Measurements from ENCODE around the gene ZDHHC17. TPM values are rescaled to one million over a fixed set of nuclear protein-coding genes. Genes with fewer than 3 reads are reported as not detected.

The ZDHHC17 gene
- total and polyA plus RNA-seq, 7 donors = 7.8 to 22.7 (median 20.2) TPM

DNA sequence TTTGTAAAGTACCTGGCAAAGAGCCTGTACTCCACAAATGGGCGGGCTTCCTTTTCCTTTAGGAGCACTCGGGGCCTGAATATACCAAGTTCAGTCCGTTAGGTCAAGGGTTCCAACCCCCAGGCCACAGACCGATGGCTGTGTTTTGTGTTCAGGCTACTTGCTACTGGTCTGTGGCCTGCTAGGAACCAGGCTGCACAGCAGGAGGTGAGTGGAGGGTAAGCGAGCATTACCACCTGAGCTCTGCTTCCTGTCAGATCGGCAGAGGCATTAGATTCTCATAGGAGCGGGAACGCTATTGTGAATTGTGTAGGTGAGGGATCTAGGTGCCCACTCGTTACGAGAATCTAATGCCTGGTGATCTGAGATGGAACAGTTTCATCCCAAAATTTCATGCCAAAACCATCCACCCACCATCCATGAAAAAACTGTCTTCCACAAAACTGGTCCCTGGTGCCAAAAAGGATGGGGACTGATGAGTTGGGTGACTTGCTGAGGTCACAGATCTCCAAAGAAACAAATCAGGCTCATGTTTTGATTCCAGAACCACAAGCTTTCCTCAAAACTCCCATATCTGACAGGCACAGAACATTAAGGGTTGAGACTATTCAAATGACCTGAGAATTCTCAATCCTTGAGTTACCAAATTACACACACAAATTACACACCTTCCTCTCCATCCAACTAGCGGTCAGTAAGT, 110.7 kb downstream of the ZDHHC17 start:
- DNase-seq (no peak), ATAC-seq (no peak)
- Histone ChIP-seq H3K9me3 (no peaks in the 10 kb centered on the region), H3K4me3 (no peak overlapping the region), H3K4me1 (no peaks in the 10 kb centered on the region), H3K27ac (no peak overlapping the region), H3K36me3 (ENCODE audit: insufficient read depth in 1 of 2, low read depth in 1 of 2) (no peaks in the 10 kb centered on the region), H3K27me3 (ENCODE audit: insufficient read depth in 3 of 3, low read length in 2 of 3) (no peaks in the 10 kb centered on the region)
- intact Hi-C loops (cut with DNase I) = no loop called here
- 79 to 86% (median 84%) methylated on average over 11 of the region's 11 CpGs for WGBS, 3 donors
- TF ChIP-seq CTCF (IDR thresholded peaks at IDR 0.05) = no peak

DNA sequence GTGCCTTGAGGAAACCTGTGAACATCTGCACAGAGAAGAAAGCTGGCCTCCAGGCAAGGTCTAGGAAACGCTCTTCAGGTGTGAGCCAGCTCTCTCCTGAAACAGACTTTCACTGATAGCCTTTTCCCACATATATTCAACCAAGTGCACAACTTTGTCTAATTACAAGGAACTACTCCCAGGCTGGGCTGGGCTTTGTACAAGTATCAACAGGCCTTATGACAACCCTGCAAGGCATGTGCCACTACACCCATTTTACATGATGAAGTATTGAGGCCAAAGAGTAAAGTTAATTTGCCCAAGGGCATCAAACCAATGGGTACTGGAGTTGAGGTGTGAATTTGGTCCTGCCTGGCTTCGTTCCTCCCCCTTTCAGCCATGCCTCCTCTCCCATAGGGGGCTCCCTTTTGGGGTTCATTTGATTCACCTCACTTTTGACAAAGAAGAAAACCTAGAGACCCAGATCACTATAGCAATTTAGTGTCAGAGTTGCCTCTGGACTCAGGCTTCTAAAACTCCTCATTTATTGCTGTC, 112.8 kb downstream of the ZDHHC17 start:
- no peak for TF ChIP-seq CTCF (IDR thresholded peaks at IDR 0.05)
- Histone ChIP-seq H3K36me3 (ENCODE audit: insufficient read depth in 1 of 2, low read depth in 1 of 2) (no peaks in the 10 kb centered on the region), H3K4me3 (no peak overlapping the region), H3K4me1 (no peaks in the 10 kb centered on the region), H3K27me3 (ENCODE audit: insufficient read depth in 3 of 3, low read length in 2 of 3) (no peaks in the 10 kb centered on the region), H3K9me3 (no peaks in the 10 kb centered on the region), H3K27ac (no peak overlapping the region)
- ATAC-seq (no peak), DNase-seq (no peak)
- intact Hi-C loops (cut with DNase I) = no loop called here
- WGBS, 3 donors = 94 to 98% (median 95%) methylated on average over 2 of the region's 2 CpGs

DNA sequence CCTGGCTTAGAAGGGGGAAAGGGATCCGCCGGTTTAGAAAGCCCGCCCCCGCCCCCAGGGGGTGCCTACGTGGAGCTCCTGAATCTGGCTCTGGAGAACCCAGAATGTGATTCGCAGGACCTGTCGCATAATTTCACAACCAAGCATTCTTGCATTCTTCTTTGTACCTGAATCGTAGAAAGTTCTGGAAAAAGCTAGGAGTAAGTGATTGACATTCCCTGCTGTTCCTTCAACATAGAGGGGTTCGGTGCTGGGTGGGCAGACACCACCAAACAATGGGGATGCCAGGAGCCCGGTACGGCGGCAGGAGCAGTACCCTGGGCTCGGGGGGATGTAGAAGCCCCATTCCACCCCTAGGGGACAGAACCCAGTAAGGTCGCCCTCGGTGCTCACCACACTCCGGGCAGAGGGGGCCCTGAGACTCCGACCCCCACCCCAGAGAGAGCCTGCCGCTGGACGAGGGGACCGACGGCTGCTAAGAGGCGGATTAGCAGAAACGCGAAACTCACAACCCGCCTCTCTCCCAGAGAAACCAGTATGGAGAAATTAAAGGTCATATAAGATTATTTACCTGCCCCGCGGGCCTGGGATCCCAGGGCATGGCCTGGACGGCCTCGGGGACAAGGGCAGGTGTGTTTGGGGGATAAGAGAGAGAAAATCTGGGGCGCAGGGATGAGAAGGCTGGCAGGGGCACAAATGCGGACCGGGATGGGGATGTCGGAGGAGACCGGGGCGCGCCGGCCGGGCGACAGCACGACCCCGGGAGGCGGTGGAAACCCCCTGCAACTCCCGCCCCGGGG, 114.4 kb downstream of the ZDHHC17 start:
- peak overlapping the region; percentile 82 for H3K27ac ChIP-seq
- H3K9me3 ChIP-seq = no peaks in the 10 kb centered on the region
- ATAC-seq (peak in 3 of 4 donors; percentile 13 to 27 (median 22)), DNase-seq (peak; percentile 19 to 47)
- no peaks in the 10 kb centered on the region for H3K27me3 ChIP-seq (ENCODE audit: insufficient read depth in 3 of 3, low read length in 2 of 3)
- H3K4me3 ChIP-seq = peak overlapping the region; percentile 83
- WGBS, 3 donors = 1 to 2% (median 1%) methylated on average over 44 of the region's 44 CpGs
- TF ChIP-seq CTCF (IDR thresholded peaks at IDR 0.05) = no peak
- intact Hi-C loops (cut with DNase I) = no loop called here
- H3K4me1 ChIP-seq = no peaks in the 10 kb centered on the region
- no peaks in the 10 kb centered on the region for H3K36me3 ChIP-seq (ENCODE audit: insufficient read depth in 1 of 2, low read depth in 1 of 2)

- 1 to 2% (median 1%) methylated on average over 53 to 71 of the region's 71 CpGs for WGBS, 3 donors
- no peaks in the 10 kb centered on the region for H3K4me1 ChIP-seq
- peak within 1 kb of the TSS; percentile 82 for H3K27ac ChIP-seq
- peak; percentile 91 to 99 (median 96) for ATAC-seq
- intact Hi-C loops (cut with DNase I) = no loop called here
- TF ChIP-seq CTCF (IDR thresholded peaks at IDR 0.05) = peak; percentile 19
- H3K4me3 ChIP-seq = peak within 1 kb of the TSS; percentile 83
- H3K36me3 ChIP-seq (ENCODE audit: insufficient read depth in 1 of 2, low read depth in 1 of 2) = no peaks in the 10 kb centered on the region
- peak; percentile 87 to 91 for DNase-seq
- no peaks in the 10 kb centered on the region for H3K9me3 ChIP-seq
- no peaks in the 10 kb centered on the region for H3K27me3 ChIP-seq (ENCODE audit: insufficient read depth in 3 of 3, low read length in 2 of 3)
Measured at GRCh38 chr12:76878899-76879709, 115.2 kb downstream of the ZDHHC17 start, which contains the start of gene CSRP2. TSS of gene CSRP2 (minus strand) at chr12:76879019. CDS start at chr12:76866260, 12,759 bp downstream.
